ENCODE measurements around the gene TEX101. TPM values are rescaled to one million over a fixed set of nuclear protein-coding genes. Genes with fewer than 3 reads are reported as not detected.

Gene TEX101
- total RNA-seq, 1 donor from 2014 or later, result not detected

DNA sequence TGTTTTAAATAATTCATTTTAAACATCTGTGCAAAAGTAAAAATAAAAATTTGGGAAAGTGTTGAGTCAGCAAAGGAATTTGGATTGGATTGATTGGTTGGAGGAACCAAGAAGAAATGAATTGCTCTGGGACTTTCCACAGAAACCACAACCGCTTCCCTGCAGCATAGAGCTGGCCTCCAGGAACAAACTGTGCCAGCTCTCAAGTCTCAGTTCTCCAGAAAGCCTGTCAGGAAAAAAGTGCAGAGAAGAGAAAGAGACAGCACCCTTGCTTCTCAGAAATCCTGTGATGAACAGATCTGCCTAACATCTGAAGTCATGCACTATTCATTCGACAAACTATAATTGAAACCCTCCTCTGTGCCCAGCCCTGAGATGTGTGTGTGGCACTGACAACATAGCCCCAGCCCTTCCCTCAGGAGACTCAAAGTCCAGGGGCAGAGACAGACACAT is 35.9 kb downstream of the TEX101 start:
- DNase-seq, result no peak

DNA sequence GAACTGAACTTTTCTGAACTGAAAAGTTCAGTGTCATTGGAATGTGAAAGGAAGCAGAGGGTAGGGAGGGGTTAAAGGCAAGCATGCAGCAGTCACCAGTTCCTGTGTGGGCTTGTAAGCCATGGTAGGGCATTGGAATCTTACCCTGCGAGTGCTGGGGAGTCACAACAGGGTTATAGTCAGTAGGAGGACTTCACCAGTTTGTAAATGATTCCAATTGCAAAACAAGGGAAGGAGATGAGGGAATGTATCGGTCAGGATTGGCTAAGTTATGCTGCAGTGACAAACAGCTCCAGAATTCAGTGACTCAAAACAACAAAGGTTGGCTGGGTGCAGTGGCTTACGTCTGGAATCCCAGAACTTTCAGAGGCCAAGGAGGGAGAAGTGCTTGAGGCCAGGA is 37.9 kb downstream of the TEX101 start:
- DNase-seq, result no peak

DNA sequence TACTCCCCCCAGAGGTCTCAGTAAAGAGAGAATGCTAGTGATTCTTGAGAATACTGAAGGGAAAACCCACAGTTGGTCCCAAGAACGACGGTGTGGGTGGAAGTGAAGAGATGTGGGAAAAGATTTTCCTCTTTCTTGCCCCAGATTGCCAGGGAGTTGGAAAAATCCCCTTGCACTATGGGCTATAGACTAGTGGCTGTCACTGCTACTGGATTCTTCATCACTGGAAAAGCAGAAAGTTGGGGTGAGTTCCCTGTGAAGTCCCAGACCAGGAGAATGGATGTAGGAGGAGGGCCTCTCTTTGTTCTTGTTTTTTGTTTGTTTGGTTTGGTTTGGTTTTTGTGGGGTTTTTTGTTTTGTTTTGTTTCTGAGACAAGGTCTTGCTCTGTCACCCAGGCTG is 39.3 kb downstream of the TEX101 start:
- no peak for DNase-seq

DNA sequence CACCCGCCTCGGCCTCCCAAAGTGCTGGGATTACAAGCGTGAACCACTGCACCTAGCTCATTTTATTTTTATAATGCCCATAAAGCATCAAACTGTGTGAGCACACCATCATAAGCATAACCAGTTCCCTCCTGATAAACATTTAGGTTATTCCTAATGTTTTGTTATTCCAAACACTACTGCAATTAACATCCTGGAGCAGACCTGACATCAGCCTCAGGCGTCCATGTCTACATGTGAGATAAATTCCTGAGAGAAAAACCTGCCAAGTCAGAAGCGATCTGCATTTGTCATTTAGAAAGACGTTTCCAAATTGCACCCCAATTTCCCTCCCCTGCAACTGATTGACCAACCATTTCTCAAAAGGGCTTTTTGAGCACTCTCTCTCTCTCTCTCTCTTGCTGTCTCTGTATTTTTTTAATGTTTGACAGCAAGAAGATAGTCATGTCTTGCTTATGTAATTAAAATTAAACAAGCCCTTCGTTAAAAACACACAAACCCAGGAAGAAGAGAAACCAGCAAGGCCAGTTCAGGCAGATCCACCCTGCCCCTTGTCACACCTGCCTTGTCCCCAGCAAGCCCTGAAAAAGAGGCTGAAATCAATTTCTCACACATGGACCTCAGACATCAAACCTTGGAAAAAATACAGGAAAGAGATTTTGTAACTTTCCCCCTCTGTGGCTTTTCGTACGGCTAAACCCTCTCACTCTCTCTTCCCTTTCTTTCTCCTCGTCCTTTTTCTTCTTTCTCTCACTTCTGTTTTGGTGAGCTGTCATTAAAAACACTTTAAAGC is 40.8 kb downstream of the TEX101 start:
- DNase-seq, result peak; percentile 43

DNA sequence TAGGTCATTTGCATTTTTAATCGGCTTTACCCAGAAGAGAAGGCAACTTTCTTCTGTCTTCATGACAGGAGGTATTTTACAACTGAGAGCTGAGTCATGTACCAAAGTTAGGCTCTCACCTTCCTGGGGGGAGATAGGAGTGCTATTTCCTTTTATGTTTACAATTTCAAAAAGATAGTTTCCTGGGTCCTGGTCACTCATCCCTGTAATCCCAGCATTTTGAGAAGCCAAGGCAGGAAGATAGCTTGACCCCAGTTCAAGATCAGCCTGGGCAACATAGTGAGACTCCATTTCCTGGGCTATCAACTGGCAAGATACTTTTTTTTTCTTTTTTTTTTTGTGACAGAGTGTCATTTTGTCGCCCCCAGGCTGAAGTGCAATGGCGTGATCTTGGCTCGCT is 43.1 kb downstream of the TEX101 start:
- DNase-seq, result no peak

DNA sequence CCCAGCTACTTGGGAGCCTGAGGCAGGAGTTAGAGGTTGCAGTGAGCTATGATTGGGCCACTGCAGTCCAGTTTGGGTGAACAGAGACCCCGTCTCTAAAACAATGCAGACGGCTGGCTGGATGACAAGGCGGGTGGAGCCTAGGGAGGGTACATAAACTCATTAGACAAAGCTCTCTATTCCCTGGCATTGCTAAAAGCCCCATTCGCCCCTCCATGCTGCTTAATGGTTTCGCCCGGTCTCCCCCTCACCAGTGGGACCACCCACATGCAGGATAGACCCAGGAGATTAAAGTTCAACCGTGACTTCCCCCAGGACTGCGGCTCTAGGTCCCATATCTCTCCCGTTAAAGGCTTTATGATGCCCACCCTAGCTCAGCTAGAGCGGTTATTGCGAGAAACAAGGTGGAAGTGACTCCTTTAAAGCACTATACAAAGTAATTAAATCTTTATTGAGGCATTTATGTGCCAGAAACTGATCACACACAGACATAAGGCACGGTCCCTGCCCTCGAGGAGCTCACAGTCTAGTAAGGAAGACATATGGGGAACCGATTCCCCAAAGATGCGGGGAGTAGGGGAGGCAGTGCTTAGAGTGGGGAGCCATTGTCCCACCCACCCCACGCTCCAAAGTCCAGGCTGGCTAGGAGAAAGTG is 45.8 kb downstream of the TEX101 start:
- no peak for DNase-seq

DNA sequence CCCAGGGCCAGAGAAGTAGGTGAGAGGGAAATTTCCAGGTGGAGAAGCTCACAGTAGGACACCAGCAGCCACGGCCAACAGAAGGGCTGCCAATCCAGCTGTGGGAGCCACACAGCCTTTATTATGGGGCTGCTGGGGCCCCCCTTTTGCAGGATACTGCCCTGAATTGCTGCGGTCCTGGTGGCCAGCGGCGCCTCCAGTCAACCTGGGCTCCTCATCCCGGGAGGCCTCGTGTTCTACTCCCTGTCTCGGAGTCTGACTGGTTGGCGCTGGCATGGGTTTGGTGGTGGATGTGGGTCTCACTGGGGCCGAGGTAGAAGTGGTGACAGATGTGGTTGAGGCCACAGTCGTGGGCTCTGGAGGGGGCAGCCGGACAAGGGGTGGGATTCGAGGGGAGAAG is 46.6 kb downstream of the TEX101 start:
- DNase-seq, result no peak

DNA sequence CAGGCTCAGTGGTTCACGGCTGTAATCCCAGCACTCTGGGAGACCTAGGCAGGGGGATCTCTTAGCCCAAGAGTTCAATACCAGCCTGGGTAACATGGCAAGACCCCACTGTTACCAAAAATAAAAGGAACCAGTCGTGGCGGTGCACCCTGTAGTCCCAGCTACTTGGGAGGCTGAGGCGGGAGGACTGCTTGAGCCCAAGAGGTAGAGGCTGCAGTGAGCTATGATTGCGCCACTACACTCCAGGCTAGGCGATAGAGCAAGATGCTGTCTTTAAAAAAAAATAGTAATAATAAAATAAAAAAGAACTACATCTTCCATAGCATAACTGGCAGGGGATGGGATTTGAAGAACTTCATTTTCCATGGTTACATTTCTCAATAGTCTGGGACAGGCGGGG is 47.7 kb downstream of the TEX101 start:
- DNase-seq, result no peak

DNA sequence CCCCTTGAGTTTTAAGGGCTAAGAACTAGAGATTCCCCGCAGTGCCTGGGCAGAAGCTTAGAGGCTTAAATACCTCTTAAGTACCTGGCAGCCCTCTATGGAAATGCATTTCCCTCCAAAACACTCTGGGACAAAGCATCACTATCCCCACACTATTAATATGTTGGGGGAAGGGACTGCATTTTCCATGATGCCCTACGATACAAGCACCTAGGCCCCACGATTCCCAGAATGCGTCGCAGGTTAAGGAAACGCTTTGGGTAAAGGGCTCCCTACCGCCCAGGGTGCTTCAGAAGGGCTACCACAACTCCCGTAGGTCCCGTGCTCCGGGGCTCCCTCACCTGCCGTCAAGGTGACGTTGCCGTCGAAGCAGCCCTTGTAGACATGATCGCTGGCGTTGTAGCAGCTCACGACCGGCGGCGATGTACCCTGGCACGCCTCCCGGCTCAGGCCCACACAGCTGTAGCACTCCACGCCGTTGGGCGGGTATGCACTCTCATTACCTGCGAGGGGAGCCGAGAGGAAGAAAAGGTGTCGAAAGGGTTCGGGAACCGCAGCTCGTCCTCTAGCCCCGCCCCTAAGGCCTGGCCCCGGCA is 48.2 kb downstream of the TEX101 start:
- no peak for DNase-seq

DNA sequence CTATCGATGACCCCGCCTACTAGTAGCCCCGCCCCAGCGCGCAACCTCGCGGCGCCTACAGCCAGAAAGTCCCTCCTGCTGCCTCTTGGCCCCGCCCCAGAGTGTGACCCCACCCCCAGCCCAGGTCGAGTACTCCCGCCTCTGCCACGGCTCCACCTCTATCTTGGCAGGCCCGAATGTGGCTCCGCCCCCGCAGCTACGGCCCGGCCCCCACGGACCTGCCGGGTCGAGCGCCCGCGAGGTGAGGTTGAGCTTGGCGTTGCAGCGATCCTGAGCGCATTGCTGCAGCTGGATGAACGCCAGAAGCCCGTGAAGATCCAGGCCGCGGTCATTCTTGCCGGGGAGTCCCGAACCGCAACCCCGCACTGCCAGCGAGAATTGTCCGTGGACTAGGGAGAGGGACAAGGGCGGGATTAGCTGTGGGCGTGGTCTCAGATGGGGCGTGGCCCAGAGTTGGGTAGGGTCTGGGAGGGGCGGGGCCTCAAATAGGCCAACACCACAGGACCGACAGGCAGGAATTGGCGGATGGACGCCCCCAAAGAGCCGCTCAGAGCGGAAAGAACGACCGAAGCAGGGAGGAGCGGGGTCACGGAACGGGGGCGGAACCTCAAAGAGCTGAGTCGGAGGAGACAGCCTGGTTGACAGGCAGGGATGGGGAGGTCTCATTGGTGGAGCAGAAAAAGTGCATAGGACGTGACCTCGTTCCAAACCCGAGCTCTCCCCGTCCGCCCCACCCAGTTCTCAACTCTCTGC is 48.9 kb downstream of the TEX101 start:
- peak; percentile 95 for DNase-seq

DNA sequence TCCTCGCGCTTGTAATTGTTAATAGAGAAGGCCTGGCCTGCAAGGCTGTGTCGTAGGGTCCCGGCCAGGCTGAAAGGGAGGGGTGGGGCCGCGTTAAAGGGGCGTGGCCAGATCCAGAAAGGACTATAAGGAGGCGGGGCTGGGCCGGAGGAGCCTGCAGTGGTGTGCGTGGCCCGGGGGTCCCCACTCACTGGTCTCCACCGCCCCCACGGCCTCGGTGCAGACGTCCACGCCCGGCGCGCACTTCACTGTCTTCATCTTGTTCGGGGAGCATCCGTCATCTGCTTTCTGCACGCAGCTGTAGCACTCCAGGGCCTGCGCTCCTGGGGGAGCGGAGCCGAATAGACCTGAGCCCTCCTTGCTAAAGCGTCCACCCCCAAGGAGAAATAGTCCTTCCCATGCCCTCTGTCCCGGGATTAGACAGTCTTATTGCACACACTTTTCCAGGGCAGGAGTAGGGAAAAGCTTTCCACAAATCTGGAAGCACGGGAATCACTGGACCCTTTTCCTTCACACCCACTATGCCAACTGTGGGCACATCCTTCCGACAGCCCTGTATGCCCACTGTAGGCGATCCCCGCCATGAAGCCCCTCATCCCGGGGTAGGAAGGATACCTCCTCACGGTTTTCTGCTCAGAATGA is 49.6 kb downstream of the TEX101 start:
- no peak for DNase-seq

DNA sequence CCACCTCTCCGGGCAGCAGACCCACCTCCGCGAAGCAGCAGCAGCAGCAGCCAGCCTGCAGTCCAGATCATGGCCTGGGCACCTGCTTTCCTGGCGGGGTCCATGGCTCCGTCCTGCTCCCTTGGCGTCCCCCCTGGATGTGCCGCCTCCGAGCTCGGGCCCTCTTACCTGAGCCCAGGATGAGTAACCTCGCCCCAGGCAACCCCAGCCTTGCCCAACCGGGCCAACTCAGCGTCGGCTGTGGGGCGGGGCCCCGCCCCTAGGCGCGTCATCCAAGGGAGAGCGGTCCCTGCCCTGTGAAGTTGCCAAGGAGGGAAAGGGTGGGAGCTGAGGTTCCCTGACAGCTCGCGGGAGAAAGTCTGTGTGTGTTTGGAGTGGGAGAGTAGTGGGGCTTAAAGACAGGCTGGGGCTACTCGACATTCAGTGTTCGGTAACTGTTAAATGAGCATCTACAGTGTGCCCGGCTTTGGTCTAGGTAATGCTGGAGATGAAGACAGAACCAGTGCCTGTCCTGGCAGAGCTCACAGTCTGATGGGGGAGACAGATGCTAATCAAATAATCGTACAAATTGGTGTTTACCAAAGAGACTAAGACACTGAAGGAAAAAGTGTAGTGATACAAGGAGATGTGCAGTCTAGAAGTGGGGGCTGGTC is 50.9 kb downstream of the TEX101 start, which contains the start of gene LYPD3:
Gene LYPD3 (minus strand): TSS at position 141 of the 653 bp plus-strand sequence. CDS start 37 bp downstream, at position 104.
- peak; percentile 57 for DNase-seq

DNA sequence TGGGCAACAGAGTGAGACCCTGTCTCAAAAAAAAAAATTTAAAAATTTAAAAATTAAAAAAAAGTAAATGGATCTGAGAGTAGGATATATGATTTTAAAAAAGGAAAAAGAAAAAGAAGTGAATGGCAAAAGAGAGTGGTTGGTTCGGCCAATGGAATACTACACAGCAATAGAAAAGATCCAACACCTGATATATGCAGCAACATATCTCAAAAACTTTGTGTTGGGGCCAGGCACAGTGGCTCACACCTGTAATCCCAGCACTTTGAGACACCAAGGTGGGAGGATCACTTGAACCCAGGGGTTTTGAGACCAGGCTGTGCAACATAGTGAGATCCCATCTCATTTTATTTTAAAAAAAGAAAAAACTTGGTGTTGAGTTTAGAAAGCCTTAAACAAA is 52.1 kb downstream of the TEX101 start:
- no peak for DNase-seq

DNA sequence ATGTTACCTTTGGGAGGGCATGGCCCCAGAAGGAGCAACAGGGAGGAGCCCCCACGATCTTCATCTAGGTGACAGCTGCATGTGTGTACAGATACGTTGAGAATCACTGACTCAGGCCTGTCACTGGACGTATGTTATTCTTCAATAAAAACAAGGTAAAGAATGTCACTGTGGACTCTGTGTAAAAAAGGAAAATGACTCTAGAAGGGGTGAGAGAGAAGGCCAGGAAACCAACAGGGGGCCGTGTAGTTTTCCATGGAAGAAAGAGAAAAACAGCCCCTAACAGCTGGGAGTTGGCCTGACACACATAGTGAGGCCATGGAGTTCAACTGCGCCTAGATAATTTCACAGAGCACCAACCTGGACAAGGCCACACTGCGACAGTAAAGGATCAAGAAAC is 52.6 kb downstream of the TEX101 start:
- DNase-seq, result no peak

DNA sequence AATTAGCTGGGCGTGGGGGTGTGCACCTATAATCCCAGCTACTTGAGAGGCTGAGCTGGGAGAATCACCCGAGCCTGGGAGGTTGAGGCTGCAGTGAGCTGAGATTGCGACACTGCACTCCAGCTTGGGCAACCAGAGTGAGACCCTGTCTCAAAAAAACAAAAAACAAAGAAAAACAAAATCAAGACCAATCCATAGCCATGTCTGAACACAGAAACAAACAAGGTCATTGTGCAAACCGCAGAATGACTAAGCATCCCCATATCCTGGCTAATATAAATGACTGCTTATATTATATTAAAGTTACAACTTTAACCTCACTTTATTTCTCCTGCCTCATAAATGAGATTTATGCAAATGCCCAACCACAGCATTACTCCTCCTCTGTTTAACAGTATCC is 53.0 kb downstream of the TEX101 start:
- no peak for DNase-seq

Other genes starting within 250 kb of the TEX101 start
- not detected for gene PSG5, start 228.4 kb upstream of the TEX101 start, total RNA-seq
- gene PSG4, start 209.3 kb upstream of the TEX101 start, total RNA-seq, result not detected
- not detected for gene PSG9, start 145.4 kb upstream of the TEX101 start, total RNA-seq
- gene CD177, start 61.2 kb upstream of the TEX101 start, total RNA-seq, result 3.3 TPM
- 17.6 TPM for gene LYPD3, start 50.7 kb downstream of the TEX101 start, total RNA-seq
- 24.6 TPM for gene PHLDB3, start 89.9 kb downstream of the TEX101 start, total RNA-seq
- 28.2 TPM for gene ETHE1, start 112.3 kb downstream of the TEX101 start, total RNA-seq
- gene ZNF575, start 118.3 kb downstream of the TEX101 start, total RNA-seq, result 0.41 TPM
- gene XRCC1, start 160.6 kb downstream of the TEX101 start, total RNA-seq, result 10.5 TPM
- 2.7 TPM for gene PINLYP, start 160.9 kb downstream of the TEX101 start, total RNA-seq
- gene IRGQ, start 181.2 kb downstream of the TEX101 start, total RNA-seq, result 26.0 TPM
- 8.8 TPM for gene ZNF576, start 181.7 kb downstream of the TEX101 start, total RNA-seq
- not detected for gene SRRM5, start 197.2 kb downstream of the TEX101 start, total RNA-seq
- gene ZNF428, start 204.7 kb downstream of the TEX101 start, total RNA-seq, result 22.9 TPM
- gene CADM4, start 225.0 kb downstream of the TEX101 start, total RNA-seq, result 10.3 TPM